Epithelial cell of proximal tubule (primary cell): ENCODE data around the gene EPB41L4B. TPM values are rescaled to one million over a fixed set of nuclear protein-coding genes. Genes with fewer than 3 reads are reported as not detected.
"Not testable (repeated sequence)": the region's sequence is repeated elsewhere in the genome, so short reads cannot be mapped to it uniquely, and the experiment has no call there.

Source experiments
- DNase-seq: peaks from one replicate; pipeline ENCODE4 v3.0.0-alpha.2; 2011; ENCODE audit warnings: low read depth
- H3K4me3 ChIP-seq: 2 replicates; pipeline ENCODE4 v1.5.1; 2011; ENCODE audit warnings: low read depth, mild to moderate bottlenecking, low read length
- total RNA-seq: library from RNA; depleted of rRNA; stranded (reverse); fragments of >200 nt; gene quantifications from 2 replicates; pipeline ENCODE4 v1.2.3, GENCODE V29; 2015
- TF ChIP-seq, protein P1 (sequence below): conservative IDR thresholded peaks from 2 replicates; pipeline ENCODE4 v1.5.1; 2012; ENCODE audit warnings: low read depth, mild to moderate bottlenecking, low read length

Gene EPB41L4B
- total RNA-seq, 1 donor from 2014 or later: 7.6 TPM

DNA sequence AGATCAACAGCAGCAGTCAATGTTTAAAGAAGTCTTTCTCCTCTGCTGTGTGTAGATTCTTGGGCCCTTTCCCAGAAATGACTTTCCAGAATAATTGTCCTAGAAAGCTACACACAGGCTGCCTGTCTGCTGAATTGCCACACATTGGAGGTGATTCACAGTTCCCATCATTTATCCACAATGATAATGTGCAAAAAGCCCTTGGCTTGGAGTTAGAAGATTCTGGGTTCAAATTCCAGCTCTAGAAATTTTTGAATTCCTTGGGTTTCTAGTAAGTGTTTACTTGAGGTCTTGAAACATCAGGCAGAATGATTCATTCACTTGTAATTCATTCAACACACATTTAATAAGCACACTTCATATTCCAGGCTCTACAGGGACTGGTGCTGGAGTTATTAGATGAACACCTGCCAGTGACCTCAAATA is 28.6 kb upstream of the EPB41L4B start:
- no peak overlapping the region for H3K4me3 ChIP-seq
- TF ChIP-seq, protein P1, sequence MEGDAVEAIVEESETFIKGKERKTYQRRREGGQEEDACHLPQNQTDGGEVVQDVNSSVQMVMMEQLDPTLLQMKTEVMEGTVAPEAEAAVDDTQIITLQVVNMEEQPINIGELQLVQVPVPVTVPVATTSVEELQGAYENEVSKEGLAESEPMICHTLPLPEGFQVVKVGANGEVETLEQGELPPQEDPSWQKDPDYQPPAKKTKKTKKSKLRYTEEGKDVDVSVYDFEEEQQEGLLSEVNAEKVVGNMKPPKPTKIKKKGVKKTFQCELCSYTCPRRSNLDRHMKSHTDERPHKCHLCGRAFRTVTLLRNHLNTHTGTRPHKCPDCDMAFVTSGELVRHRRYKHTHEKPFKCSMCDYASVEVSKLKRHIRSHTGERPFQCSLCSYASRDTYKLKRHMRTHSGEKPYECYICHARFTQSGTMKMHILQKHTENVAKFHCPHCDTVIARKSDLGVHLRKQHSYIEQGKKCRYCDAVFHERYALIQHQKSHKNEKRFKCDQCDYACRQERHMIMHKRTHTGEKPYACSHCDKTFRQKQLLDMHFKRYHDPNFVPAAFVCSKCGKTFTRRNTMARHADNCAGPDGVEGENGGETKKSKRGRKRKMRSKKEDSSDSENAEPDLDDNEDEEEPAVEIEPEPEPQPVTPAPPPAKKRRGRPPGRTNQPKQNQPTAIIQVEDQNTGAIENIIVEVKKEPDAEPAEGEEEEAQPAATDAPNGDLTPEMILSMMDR: no peak
- peak; percentile 74 for DNase-seq

DNA sequence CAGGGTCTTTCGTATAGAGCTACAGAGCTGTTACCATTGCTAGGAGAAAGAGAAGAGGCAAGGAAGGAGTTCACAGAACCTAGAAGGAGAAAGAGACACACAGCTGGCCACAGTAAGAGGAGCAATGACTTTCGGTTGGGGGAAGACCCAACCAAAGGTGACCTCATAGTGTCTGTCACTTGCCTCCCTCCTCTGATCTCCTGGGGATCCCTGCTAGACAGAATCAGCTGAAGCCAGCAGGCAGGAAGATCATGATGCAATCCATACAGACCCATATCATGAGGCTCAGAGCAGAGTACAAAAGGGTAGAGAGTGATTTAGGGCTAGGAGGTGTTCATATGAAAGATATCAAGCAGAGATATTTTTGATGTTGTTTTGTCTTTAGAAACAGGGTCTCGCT is 26.0 kb upstream of the EPB41L4B start:
- TF ChIP-seq, protein P1: no peak
- no peak for DNase-seq
- H3K4me3 ChIP-seq: no peak overlapping the region

DNA sequence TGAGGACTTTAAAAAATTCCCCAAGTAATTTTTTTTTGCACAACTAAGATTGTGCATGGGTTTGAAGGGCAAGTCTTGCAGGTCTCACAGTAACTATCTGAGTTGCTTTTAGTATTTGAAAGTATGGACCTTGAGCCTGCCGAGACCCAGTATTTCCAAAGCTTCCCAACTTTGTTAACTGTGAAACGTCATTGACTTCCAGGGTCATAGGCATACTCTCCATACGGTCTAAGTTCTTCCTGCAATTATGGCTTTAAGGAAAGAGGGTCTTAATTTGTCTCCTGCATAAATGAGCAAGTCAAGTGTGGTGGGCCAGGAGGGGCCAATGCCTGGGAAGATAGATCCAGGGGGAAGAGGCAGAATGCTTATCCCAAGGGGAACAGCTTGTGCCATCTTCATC is 24.0 kb upstream of the EPB41L4B start:
- TF ChIP-seq, protein P1: no peak
- H3K4me3 ChIP-seq: no peak overlapping the region
- no peak for DNase-seq

DNA sequence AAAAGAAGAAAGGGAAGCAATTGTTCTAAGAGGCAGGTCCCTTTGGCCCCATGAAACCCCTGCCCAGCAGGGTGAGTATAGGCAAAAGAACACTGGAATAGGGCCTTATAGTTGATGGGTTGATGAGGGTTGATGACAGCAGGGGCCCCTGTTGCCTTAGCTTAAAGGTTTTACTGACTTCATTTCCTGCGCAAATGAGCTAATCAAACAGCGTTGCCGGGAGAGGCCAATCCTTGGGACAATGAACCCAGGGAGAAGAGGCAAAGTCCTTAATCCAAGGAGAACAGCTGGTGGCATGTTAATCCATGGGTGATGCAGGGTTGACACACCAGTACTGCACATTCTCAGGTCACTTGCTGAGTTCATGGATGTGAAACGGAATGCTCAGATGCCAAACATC is 22.0 kb upstream of the EPB41L4B start:
- no peak for DNase-seq
- TF ChIP-seq, protein P1: no peak
- no peak overlapping the region for H3K4me3 ChIP-seq

DNA sequence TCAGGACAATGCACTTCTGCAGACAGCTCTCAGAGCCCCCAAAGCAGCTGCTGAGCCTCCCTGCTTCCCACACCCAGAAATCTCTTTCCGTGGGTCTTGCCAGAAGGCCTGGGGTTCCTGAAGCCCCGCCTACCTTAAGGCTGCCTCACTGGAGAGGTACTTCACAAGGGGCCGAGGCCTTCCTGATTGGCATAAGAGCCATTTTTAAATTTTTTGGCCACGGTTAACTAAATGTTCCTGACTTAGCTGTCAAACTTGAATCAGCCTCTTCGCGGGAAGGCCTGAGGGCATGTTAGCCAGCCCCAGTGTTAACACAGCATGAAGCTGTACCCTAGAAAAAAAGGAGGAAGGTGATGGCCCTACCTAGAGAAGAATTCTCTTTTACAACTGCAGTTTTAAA is 20.7 kb upstream of the EPB41L4B start:
- no peak for DNase-seq
- H3K4me3 ChIP-seq: no peak overlapping the region

DNA sequence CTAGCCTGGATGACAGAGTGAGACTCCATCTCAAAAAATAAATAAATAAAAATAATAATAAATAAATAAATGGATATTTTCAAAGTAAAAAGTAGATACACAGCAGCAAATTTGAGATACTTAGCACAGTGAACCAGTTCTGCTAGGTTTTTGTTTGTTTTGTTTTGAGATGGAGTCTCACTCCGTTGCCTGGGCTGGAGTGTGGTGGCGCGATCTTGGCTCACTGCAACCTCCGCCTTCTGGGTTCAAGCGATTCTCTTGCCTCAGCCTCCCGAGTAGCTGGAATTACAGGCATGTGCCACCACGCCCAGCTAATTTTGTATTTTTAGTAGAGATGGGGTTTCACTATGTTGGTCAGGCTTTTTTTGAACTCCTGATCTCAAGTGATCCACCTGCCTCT is 20.1 kb upstream of the EPB41L4B start:
- DNase-seq, H3K4me3 ChIP-seq: not testable (repeated sequence)

More for the DNA sequence above, 20.7 kb upstream of the EPB41L4B start:
- TF ChIP-seq, protein P1: no peak

DNA sequence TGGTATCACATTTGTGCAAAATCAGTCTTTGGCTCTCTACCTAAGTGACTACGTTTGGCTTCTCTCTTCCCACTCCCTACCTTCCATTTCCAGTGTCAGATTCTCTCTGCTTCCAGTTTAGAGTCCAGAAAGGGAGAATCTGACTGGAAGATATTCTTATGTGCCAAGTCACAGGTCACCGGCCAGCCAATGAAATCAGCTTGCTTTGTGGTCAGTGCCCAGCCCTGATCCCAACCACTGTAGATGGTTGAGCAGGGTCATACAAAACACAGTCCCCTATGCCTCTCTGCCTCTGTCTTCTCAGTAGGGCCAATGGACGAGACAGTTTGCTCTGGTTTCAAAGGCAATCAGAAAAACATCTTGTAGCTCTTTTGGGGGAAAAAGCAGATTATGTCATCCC is 15.6 kb upstream of the EPB41L4B start:
- no peak for DNase-seq
- TF ChIP-seq, protein P1: no peak
- H3K4me3 ChIP-seq: no peak overlapping the region

DNA sequence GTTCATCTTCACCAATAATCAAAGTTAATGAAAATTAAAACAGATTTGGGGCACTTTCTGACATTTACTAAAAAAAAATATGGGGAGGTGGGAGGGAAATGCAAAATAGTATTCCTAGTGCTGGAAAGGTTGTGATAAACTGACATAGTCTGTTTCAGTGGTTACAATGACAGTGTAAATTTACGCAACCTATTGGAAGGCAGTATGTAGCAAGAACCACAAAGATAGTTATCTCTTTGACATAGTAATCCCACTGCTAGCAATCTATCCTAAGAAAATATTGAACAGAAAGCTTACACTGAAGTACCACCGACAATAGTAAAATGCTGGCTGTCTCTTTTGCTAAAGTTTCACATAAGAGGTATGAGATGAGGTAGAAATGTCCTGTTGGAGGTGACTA is 15.1 kb upstream of the EPB41L4B start:
- TF ChIP-seq, protein P1: no peak
- no peak for DNase-seq

More for the DNA sequence above, 15.1 kb upstream of the EPB41L4B start:
- no peak overlapping the region for H3K4me3 ChIP-seq
